DMS79 treated with DMSO at 0.1 percent for 48 hours (cell line): ENCODE results near the gene TMEM108.
A peak's percentile ranks its signal among the peaks of the same experiment; 100 is the strongest.

Experiments used
- DNase-seq: peaks from one replicate; lab custom pipeline; 2025; lab: John Stamatoyannopoulos, UW

The TMEM108 gene

DNA sequence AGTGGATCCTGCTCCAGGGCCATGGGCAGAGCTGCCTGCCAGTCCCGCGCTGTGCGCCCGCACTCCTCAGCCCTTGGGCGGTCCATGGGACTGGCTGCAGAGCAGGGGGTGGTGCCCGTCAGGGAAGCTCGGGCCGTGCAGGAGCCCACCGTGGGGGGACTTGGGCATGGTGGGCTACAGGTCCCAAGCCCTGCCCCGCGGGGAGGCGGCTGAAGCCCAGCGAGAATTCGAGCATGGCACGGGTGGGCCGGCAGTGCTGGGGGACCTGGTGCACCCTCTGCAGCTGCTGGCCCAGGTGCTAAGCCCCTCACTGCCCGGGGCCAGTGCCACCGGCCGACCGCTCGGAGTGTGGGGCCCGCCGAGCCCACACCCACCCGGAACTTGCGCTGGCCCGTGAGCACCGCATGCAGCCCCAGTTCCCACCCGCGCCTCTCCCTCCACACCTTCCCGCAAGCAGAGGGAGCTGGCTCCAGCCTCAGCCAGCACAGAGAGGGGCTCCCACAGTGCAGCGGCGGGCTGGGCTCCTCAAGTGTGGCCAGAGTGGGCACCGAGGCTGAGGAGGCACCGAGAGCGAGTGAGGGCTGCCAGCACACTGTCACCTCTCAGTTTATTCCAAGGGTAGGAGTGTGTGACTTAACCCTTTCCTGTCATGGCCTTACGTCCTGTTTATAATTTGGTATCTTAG, 129.3 kb downstream of the TMEM108 start:
- DNase-seq, result no peak

- no peak for DNase-seq
Observed at GRCh38 chr3:133168025-133168401, 129.8 kb downstream of the TMEM108 start.

- DNase-seq, result no peak
Observed at GRCh38 chr3:133169331-133170068, 131.3 kb downstream of the TMEM108 start.

- no peak for DNase-seq
Observed at GRCh38 chr3:133171831-133172230, 133.6 kb downstream of the TMEM108 start.

DNA sequence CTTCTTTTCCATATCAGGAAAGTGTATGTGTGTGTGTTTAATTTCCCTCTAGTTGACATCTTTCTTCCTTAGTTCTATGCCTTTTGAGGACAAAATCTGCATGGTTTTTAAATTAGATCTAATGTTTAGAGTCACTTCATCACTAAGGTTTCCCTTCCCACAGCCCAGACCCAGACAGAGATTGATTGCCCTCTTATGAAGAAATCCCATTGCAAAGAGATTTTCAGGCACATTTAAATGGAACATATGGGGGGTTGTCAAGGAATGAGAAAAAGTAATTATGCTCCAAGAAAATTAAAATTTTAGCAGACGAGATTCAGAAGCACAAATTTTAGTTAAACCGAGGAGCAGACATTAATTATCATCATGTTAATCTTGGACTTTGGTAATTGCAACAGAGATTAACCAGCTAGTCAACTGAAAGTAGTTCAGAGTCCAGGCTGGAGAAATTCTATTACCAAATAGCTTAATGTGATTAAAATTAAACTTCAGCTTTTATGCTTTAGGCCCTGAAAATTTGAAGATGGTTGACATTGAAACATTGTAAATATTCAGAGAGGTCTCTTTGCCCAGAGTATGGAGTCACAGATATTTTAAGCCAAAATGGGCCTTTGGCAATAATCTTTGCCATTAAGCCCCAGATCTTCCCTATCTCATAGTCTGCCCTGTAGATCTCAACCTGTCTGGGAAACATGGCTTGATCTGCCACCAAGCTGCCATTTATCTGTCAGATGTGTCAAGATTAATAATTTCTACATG, 143.4 kb downstream of the TMEM108 start:
- no peak for DNase-seq

GRCh38 chr3:133187870-133188379, 149.7 kb downstream of the TMEM108 start:
- no peak for DNase-seq

- peak; percentile 39 for DNase-seq
Observed at GRCh38 chr3:133188996-133189395, 150.8 kb downstream of the TMEM108 start.

- no peak for DNase-seq
Observed at GRCh38 chr3:133189893-133190292, 151.7 kb downstream of the TMEM108 start.

GRCh38 chr3:133191818-133192217, 153.6 kb downstream of the TMEM108 start:
- no peak for DNase-seq

GRCh38 chr3:133192363-133192945, 154.3 kb downstream of the TMEM108 start:
- no peak for DNase-seq

DNA sequence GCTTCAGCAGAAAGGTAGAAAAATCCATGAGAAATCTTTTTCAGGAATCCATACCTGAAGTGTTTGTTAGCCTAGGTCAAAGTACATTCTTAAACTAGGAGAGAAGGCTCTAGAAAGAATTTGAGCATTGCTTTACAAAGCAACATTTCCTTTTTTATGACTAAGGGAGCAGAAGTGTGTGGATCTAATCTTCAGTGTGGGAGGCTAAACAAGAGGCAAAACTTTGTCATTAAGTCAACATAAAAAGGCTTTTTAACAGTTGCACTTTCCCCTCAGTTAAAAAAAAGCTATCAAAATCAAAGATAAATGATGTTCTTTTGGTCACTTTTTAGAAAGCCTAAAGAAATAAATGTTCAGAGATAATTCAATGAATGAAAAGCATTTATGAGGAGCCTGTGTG, 154.8 kb downstream of the TMEM108 start:
- no peak for DNase-seq

GRCh38 chr3:133196527-133196926, 158.3 kb downstream of the TMEM108 start:
- DNase-seq, result no peak

- no peak for DNase-seq
Observed at GRCh38 chr3:133197619-133198018, 159.4 kb downstream of the TMEM108 start.

DNA sequence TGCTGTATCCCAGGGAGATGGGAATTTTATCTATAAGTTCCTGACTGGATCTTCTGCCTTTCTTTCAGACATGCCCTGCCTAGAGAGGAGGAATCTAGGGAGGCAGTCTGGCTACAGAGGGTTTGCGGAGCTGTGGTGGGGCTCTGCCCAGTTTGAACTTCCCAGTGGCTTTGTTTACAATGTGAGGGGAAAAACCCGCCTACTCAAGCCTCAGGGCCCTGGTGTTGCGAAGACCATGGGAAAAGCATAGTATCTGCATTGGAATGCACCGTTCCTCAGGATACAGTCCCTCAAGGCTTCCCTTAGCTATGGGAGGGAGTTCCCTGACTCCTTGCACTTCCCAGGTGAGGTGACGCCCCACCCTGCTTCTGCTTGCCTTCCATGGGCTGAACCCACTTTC, 168.7 kb downstream of the TMEM108 start:
- DNase-seq, result no peak

GRCh38 chr3:133208184-133208583, 170.0 kb downstream of the TMEM108 start:
- peak; percentile 17 for DNase-seq

DNA sequence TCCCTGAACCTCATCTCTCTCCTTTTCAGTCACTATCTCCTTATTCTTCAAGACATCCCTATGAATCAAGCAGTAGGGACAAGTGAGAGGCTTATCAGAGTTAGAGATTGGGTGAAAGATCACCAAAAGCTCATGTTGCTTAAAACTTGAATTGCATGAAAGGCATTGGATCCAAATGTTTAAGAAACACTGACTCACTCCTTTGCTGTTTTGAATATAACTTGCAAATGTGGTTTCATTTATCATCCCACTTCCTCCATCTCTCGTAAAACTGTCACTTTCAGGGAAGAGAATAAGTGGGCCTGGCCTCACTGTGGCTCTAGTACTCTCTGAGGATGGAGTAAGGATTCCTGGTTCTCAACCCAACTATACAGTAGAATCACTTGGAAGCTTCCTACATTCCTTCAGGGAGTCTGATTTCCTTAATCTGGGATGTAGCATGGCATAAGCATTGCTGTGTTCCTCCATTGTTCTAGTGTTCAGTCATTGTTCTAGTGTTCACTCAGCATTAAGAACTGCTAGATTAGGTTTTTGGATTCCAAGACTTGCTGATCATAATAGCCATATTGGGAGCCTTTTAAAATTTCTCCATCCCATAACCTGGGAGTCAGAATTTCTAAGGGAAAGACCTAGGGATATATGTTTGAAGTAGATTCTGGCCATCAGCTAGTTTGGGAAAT, 171.8 kb downstream of the TMEM108 start:
- no peak for DNase-seq

GRCh38 chr3:133210656-133211055, 172.5 kb downstream of the TMEM108 start:
- DNase-seq, result peak; percentile 13

DNA sequence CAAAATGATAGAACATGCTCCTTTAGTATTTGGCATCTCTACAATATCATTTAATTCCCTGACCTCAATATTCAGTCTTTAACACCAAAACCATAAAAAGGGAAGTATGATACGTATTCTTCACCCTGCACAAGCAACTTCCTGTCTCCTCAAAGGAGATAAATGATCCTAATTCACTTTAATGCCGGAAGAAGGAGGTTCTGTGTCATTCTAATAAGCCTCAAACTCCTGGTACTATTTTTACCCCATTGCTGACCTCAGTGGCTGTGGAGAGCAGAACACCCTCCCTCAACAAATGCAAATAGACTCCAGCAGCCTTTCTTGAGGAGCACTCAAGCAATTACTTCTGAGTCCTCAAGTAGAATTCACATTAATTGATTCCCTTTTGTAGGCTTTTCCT, 173.3 kb downstream of the TMEM108 start:
- peak; percentile 93 for DNase-seq

DNA sequence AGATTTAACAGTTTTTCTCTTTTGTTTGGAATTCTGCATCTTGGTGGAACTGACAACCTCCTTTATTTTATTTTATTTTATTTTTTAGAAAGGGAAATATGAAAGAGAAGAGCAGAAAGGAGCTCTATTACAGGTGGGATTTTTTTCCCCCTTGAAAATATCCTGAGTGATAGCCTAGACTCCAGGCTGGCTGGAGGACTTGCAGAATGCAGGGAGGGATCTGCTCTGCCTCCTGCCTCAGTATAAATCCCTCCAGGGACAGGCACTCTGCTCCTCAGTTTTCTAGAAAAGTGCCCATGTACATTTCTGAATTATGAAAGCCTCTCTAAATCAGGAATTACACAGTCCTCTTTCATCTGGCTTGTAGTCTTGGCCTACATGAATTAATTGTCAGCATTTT, 173.7 kb downstream of the TMEM108 start:
- DNase-seq, result no peak

DNA sequence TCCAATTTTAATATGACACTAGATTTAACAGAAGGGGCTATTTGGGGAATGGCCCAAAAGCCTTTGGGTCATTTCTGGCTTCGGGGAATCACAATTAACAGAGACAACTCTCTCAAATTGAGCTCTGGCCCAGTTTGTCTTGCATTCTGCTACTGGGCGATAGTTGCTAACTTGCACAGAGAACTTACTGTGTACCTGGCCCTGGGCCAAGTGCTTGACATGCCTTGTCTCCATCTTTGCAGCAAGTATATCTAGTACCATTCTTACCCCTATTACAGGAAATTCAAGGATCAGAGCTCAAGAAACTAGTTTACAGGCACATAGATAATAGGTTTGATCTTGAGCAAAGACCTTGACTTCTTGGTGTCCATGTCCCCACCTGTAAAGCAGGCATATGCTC, 175.7 kb downstream of the TMEM108 start:
- peak; percentile 64 for DNase-seq

DNA sequence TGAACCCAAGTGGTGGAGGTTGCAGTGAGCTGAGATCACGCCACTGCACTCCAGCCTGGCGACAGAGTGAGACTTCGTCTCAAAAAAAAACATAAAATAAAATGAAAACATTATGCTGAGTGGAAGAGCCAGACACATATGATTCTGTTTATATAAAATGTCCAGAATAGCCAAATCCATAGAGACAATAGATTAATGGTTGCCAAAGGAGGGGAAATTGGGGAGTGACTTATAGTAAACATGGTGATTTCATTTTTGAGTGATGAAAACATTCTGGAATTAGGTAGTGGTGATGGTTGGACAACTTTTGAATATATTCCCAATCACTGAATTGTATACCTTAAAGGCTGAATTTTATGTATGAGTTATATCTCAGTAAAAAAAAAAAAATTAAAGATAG, 189.6 kb downstream of the TMEM108 start:
- DNase-seq, result no peak

DNA sequence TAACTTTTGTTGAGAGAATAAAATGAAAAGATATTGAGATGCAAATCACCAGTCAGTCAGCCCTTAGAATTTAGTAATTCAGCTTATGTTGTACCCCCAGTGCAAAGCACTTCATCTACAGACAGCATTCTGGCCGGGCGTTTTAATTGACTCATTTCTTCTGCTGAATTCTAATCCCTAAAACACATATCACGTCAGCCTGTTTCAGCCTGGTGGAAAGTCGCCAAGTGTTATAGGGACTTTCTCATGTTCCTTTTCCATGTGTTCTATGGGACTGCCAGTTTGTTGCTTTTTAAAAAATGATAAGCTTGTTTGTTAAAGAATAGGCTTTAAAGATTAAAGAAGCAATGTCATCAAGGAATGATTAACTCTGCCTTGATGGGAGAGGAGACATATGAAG, 192.0 kb downstream of the TMEM108 start:
- DNase-seq, result no peak
